Stimulated activated CD4-positive, alpha-beta T cell treated with anti-CD3 and anti-CD28 coated beads, Interleukin-1b, Interleukin-23, amount 100 ng/mL, for 1 hour (primary cell): ENCODE data around the gene CYP26A1.
A peak's percentile ranks its signal among the peaks of the same experiment; 100 is the strongest.
"Not testable (repeated sequence)": the region's sequence is repeated elsewhere in the genome, so short reads cannot be mapped to it uniquely, and the experiment has no call there.

ENCODE experiments used
- DNase-seq, 2 donors: peaks; one replicate each; pipeline ENCODE4 v3.0.0-alpha.2; 2020; ENCODE audit warnings: low read depth in 2 of 2

CYP26A1 gene

DNA sequence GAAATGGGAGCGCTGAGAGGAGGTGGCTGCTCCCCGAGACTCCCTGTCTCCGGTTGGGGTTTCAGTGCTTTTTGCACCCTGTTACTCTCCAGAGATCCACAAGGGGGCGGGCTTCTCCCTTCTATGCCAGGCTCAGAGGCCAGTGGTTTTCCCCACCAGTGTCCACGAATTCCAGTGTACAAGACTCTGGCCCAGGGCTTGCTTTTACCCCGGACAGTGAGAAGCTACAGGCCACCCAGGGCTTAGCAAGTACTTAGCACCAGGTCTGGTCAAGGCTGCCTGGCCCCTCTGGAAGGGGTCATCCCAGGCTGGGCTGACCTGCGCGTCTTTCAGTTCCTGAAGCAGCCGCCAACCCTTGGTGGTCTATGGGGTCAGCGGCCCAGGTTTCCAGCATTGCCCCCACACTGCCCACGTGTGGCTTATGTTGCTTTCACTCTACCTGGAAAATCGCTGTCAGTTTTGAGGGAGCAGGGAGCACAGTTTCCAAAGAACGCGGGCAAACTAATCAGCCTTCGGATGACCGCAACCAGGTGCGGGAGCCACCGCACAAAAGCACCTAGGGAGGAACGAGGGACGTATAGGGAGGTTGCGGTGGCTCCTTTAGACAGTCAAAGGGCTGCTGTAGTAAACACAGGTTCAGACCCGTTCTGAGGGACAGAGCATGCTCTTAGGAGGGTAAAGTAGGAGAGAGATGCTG, 6.8 kb downstream of the CYP26A1 start:
- DNase-seq, result peak; percentile 12 to 39

DNA sequence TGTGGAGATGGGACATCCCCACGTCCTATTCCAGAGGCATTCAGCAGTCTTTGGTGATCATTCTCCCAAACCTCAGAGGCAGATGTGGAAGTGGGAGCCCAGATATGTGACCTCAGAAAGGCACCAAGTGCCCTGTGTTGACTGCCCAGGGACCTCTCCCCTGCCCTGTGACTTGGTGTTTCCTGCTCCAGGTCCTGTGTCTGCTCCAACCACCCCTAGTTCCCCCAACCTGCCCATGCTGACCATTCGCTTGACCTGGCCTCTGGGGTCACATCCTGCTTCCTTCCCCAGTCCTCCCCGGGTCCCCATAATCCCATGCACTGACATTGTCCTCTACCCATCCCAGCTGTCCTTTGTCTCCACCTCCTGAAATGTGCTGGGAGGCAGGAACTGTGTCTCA, 7.6 kb downstream of the CYP26A1 start:
- no peak for DNase-seq

DNA sequence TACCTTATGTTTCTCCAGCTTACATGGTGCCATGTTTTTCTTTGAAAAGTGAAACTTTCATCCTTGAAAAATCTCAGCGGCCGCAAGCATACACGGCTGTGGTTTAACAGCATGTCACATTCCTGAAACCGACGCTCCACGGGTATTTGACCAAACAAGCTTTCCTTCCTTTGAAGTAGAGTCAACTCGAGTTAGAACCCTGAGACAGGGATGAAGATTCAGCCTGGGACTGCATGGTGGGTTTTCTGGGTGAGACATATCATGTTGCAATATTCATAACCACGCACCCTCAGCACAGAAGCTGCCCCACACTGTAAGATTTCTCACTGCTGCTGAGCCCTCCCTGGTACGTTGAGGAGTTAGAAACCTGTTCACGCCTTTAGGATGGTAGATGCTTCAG, 8.1 kb downstream of the CYP26A1 start:
- DNase-seq, result no peak

DNA sequence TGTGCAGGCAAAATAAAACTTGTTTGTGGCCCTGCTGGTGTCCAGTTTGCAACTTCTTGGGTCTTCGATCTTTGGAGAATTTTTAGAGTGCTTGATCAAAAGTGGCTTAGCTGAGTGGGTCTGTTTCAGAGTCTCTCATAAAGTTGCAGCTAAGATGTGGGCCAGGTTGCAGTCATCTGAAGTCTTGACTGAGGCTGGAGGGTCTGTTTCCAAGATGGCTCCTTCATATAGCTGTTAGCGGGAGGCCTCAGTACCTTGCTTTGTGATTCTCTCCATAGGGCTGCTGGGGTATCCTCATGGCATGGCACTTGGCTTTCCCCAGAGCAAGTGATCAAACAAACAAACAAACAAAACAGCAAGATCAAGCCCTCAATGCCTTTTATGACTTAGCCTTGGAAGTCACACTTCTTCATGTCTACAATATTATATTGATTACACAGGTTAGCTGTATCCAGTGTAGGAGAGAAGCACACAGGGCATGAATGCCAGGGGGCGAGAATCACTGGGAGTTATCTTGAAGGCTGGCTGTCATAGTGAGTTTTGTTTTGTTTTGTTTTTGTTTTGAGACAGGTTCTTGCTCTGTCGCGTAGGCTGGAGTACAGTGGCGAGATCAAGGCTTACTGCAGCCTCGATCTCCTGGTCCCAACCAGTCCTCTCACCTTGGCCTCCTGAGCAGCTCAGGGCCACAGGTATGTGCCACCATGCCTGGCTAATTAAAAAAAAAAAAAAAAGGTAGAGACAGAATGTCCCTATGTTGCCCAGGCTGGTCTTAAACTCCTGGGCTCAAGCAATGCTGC, 10.2 kb downstream of the CYP26A1 start:
- no peak for DNase-seq

DNA sequence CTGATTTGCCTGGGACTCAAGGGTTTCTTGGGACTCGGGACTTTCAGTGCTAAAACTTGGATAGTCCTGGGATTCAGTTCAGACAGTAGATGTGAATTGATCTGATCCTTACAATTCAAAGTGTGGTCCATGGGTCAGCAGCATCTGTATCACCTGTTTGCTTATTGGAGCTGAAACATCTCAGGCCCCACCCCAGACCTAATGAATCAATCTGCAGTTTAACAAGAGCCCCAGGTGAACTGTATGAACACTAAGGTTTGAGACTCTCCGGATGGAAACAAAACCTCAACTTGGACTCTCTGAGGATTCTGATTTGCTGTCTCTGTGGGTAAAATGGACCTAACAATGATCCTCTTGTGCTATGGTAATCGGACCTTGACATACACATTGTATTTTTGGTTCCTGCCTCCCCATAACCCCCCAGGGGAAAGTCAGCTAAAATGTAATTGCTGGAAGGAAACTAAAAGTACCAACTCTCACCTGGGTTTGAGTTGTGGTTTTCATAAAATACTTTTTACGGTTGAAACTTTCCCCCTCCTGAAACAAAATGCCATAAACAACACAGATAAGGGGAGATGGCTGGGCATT, 11.7 kb downstream of the CYP26A1 start:
- DNase-seq, result no peak

DNA sequence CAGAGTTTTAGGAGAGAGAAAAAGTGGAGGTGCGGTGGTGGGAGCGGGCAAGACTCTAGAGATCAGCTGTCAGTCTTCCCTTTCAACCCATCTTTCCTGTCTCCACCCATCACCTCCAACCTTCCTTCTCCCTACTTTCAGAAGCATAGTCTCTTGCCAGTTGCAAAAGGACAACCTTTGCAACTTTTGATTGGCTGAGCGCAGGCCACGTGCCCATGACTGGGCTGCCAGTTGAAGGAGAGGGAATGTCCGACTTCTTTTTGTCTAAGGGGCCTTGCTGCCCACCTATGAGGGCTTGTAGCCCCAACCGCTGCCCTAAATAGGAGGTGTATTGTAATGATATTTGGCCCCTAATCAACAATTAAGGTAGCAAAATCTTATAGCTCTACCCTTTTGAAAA, 12.6 kb downstream of the CYP26A1 start:
- DNase-seq, result no peak

DNA sequence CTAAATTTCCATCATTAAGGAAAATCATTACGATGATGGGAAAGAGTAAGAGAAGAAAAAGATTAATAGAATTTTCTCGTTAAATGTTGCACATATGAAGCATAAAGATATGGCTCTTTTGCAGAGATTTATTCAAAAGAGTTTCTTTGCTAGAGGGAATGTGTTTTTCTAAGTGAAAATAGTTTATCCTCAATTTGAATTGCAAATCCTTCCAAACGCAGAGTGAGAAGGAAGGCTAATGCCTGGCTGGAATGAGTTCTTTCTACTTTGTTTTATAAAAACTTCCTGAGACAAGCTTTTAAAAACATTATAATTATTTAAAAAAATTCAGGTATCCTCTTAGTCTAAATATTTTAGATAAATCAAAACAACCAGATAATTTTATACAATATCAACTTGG, 14.2 kb downstream of the CYP26A1 start:
- no peak for DNase-seq

DNA sequence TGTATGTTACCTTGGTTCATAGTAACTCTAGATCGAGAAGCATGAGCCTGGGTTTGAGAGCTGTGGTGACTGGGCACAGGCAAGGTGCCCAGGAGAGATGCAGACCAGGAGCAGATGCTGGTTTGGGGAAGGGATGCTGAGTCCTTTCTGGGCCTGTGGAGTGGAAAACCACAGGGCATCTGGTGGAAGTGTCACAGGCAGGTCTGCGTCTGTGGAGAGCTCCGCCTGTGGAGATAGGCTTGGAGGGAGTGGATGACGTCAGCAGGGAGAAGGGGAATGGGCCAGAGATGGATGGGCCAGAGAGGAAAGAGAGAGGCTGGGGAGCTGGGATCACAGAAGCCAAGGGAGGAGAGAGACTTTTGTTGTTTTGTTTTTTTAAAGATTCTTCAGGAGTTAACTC, 14.8 kb downstream of the CYP26A1 start:
- no peak for DNase-seq

DNA sequence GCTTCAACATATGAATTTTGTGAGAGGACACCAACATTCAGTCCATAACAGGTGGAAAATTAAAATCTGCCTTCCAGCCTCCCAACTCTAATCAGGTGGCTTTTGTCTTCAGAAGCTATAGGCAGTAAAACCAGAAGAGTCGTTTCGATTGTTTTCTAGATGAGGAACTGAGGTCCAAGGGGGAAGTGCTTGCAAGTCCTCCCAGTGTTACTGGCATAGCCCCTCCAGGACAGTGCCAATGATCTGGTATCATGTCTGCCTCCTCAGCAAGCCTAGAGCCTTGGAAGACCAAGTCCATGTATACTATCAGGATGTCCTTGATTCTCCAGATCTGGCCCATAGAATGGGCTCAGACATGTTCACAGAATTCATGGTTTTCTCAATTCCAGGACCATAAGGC, 16.9 kb downstream of the CYP26A1 start:
- DNase-seq, result no peak

DNA sequence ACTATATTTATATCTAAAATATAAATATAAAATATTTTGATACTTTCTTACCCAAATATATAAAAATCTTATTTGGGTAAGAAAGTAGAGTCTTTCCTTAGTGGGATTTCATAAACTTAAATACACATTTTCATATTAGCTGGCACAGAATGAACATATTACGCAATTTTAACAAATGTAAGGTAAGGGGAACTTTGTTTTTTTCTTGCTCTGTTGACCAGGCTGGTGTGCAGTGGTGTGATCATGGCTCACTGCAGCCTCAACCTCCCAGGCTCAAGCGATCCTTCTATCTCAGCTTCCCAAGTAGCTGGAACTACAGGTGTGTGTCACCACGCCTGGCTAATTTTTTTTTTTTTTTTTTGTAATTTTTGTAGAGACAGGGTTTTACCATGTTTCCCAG, 18.3 kb downstream of the CYP26A1 start:
- no peak for DNase-seq

DNA sequence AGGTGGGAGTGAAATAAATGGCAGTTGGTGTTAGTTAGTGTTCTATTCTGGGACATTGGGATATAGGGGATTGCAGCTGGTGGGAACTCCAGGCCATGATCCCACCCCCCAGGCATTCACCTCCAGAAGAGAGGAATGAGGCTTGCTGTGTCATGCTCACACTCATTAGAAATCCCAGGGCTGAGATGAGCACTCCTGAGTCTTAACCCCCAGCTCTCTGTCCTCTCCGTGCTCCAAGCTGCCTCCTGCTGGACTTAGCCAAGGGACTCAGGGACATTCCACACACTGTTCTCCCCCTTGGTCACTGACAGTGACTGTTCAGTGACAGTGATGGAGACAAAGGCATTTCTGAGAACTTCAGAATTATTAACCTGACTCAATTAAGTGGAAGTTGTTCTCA, 21.5 kb downstream of the CYP26A1 start:
- DNase-seq, result no peak

DNA sequence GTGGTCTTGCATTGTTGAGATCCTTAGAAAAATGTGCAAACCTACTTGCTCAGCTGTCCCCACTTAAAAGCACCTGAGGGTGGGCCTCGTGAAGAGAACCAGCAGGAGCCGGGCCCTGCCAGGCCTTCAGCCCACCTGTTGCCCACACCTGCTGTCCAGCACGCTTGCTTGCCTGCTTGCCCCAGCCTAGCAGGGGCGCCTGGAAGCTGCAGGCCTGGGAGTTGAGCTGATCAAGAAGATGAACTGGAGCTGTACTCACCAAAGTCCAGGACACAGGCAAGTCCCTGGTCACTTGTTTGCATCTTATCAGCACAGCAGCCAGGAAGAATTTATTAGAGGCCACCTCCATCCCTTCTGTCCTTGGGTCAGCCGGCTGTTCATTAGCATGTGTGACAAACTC, 23.2 kb downstream of the CYP26A1 start:
- DNase-seq, result no peak

DNA sequence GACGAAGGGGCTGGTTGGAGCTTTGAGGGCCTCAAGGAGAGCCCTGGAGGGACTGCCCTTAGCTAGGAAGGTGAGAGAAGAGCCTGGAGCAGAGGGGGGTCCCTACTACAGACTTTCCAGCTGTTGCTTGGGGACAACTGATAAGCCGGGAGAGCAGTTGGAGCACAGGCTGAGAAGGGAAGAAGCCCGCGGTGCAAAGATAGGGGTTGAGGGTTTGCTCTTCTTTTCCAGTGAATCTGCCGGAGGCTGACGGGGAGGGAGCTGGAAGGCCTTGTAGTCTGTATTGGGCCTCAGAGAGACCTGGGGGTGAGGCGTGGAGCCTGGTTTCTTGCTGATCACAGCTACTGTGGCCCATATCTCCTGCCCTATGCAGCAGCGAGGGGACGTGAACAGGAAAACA, 23.7 kb downstream of the CYP26A1 start:
- no peak for DNase-seq

DNA sequence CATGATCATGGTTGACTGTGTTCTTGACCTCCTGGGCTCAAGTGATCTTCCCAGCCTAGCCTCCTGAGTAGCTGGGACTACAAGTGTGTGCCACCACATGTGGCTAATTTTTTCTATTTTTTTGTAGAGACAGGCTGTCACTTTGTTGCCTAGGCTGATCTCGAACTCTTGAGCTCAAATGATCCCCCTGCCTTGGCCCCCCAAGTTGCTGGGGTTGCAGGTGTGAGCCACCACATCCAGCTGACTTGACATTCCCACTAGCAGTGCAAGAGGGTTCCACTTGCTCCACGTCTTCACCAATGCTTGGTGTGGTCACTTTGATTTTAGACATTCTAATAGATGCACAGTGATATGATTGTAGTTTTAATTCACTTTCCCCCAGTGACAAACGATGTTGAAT, 25.1 kb downstream of the CYP26A1 start:
- no peak for DNase-seq

DNA sequence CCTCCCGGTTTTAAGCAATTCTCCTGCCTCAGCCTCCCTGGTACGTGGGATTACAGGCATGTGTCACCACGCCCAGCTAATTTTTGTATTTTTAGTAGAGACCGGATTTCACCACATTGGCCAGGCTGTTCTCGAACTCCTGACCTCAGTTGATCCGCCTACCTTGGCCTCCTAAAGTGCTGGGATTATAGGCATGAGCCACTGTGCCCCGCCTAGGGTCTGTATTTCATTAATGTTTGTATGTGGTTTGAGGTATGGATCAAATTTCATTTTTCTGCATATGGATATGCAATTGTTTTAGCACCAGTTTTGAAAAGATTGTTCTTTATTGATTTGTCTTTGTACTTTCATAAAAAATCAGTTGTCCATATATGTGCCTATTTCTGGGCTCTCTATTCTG, 26.0 kb downstream of the CYP26A1 start:
- no peak for DNase-seq

DNA sequence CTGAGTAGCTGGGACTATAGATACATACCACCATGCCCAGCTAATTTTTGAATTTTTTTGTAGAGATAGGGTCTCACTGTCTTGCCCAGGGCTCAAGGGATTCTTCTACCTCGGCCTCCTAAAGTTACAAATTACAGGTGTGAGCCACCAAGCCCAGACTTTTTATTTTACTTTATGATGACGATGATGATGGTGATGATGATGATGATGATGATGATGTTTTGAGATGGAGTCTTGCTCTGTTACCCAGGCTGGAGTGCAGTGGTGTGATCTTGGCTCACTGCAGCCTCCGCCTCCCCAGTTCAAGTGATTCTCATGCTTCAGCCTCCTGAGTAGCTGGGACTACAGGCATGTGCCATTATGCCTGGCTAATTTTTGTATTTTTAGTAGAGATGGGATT, 27.5 kb downstream of the CYP26A1 start:
- not testable (repeated sequence) for DNase-seq

DNA sequence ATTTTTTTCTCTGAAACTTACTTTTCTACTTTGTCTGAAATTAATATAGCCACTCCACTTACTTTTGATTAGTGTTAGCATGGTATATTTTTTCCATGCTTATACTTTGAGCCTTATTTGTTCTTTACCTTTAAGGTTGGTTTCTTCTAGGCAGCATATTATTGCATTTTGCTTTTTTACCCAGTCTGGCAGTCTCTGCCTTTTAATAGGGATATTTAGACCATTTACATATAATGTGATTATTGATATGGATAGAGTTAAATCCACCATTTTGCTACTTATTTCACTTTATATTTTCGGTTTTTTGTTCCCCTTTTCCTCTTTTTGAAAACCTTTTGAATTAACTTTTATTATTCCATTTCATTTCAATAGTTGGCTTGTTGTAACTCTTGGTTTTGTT, 30.3 kb downstream of the CYP26A1 start:
- DNase-seq, result no peak

DNA sequence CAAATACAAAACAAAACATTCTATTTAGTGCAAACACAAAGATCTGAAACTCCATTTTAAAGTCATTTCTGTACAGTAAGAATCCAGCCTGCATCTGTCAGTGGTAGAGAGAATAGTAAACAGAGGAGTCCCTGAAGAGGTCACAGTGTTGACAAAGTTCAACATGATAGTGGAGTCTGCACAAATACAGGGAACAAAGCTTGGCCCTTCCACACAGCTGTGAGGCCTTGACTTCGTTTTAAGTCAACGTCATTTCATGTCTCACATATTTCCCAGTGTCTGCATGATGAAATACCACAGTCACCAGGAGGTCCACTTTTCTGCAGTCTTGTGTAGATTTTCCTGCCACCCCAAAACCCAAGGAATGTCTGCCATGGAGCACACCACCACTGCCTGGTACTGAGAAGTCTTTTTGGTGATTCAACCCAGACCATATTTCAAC, 33.0 kb downstream of the CYP26A1 start:
- no peak for DNase-seq

DNA sequence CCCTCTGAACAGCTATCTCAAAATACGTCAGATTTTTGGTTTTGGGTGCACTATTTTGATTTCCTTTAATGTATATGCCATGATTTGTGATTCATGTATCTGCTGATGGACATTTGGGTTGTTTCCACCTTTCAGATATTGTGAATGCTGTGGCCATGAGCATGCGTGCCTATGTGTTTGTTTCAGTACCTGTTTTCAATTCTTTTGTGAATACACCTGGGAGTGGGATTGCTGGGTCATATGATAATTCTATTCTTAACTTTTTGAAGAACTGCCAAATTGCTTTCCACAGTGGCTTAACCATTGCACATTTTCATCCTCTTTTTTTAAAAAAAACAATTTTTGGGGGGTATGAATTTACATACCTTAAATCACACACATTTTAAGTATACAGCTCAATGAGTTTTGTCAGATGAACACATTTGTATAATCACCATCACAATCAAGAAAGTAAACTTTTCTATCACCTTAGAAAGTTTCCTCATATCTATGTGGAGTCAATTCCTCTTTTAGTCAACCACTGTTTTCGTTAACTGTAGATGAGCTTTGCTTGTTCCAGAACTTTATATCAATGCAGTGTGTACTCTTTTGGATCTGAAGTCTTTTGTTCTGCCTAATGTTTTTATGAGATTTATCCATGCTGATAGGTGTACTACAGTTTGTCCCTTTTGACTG, 36.9 kb downstream of the CYP26A1 start:
- DNase-seq, result no peak

DNA sequence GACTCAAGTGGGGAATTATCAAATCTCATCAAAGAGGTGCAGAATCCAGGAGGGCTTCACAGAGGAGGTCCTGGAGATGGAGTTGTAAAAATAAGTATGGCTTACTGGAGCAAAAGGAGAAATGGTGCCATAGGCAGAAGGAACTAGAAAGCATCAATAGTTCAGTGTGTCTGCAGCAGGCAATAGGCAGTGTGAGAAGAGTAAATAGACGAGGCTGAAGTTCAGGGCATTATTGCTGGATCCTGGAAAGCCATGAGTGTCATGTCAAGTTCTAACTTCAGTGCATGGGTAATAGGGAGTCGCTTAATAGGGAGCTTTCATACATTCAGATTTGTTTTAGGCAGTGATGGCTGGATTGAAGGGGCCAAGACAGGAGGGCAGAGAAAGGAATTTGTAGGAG, 39.3 kb downstream of the CYP26A1 start:
- no peak for DNase-seq

DNA sequence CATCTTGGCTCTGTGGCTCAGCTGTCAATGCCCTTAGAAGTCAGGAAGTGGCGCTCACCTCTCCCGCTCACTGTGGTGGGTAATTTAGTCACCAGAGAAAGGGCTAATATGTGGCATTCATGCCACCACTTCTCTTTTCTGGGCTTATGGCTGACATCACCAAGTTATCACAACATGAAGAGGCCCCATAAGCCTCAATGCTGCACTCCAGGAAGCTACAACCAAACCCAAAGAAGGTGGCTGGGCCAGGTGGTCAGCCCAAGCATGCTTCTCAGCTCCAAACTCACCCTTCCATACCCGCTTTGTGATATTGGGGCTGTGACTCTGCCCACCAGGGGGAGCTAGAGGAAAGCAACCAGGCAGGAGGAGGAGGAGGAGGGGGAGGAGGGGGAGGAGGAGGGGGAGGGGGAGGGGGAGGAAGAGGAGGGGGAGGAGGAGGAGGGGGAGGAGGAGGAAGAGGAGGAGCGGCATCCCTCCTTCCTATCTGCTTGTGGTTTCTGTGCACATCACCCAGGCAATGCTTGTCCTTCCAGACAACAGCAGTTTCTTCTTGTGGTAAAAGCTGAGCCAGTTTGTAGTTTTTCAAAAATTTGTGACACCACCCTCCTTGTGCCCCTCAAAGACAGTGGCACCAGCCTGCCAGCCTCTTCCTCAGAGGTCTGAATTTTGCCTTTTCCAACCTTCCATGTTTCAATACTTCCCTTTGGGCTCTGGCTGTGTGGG, 42.1 kb downstream of the CYP26A1 start:
- DNase-seq, result peak; percentile 19 to 63

DNA sequence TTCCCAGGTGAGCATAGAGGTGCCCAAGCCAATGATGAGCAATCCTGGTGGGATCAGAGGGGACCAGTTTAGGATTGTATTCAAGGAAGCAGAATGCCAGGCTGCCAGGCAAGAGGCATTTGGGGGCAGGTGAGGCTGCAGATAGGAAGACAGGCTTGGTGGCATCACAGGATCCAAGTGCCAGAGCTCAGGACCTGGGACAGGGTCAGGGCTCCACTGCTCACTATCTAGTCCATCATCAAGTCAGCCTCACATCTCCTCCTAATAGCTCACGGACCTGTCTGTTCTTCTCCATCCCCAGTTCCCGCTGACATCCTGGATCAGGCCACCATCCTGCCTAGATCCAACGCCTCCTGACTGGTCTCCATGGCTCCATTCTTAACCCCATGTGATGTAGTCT, 47.6 kb downstream of the CYP26A1 start:
- no peak for DNase-seq
